Measurements from ENCODE around the gene NPIPB8. TPM values are rescaled to one million over a fixed set of nuclear protein-coding genes. Genes with fewer than 3 reads are reported as not detected.
A peak's percentile ranks its signal among the peaks of the same experiment; 100 is the strongest.

The NPIPB8 gene
- total and polyA plus RNA-seq, 2 of the 13 experiments (the other 11 are each of a cell fraction or from before 2014, with no cell fraction given) = 0.49 to 2.3 TPM

- TF ChIP-seq ZNF512 (CRISPR knock-in tag; IDR thresholded peaks at IDR 0.05) = 0 out of 2 replicates have a peak, but pooled peaks have one; percentile 23
- peak; percentile 93 for TF ChIP-seq ZNF792 (CRISPR knock-in tag; IDR thresholded peaks at IDR 0.05)
- TF ChIP-seq ZBTB7B (CRISPR knock-in tag; IDR thresholded peaks at IDR 0.05) = peak; percentile 36; the same call in 1 of the 2 replicates
- TF ChIP-seq ZNF556 (CRISPR knock-in tag; IDR thresholded peaks at IDR 0.05; ENCODE audit: borderline replicate concordance) = peak; percentile 18; the same call in 1 of the 2 replicates
- TF ChIP-seq ZBTB25 (CRISPR knock-in tag; IDR thresholded peaks at IDR 0.05) = 0 out of 2 replicates have a peak, but pooled peaks have one; percentile 35
- 0 out of 2 replicates have a peak, but pooled peaks have one; percentile 15 for TF ChIP-seq ZNF350 (CRISPR knock-in tag; IDR thresholded peaks at IDR 0.05; ENCODE audit: borderline replicate concordance, low read depth)
- TF ChIP-seq TOE1 (CRISPR knock-in tag; IDR thresholded peaks at IDR 0.05) = no peak
- no peak for TF ChIP-seq ZNF577 (CRISPR knock-in tag; IDR thresholded peaks at IDR 0.05; ENCODE audit: borderline replicate concordance, low read depth)
- no peak for TF ChIP-seq TEF (CRISPR knock-in tag; IDR thresholded peaks at IDR 0.05)
- 0 out of 4 replicates have a peak, but pooled peaks of 1 of the 2 experiments have one; percentile 5 for TF ChIP-seq MAFK (conservative IDR thresholded peaks at IDR 0.05 in 1 of 2, IDR thresholded peaks at IDR 0.05 in 1 of 2; ENCODE audit: low read length in 2 of 2)
- TF ChIP-seq ZNF180 (CRISPR knock-in tag; IDR thresholded peaks at IDR 0.05; ENCODE audit: borderline replicate concordance, low read depth) = no peak
- TF ChIP-seq MXD1 (CRISPR knock-in tag; IDR thresholded peaks at IDR 0.05) = 0 out of 2 replicates have a peak, but pooled peaks have one; percentile 36
- no peak for TF ChIP-seq PREB (CRISPR knock-in tag; IDR thresholded peaks at IDR 0.05)
- peak; percentile 61; the same call in 1 of the 2 replicates for TF ChIP-seq RBFOX2 (IDR thresholded peaks at IDR 0.05; ENCODE audit: low read depth, low read length)
- no peak for TF ChIP-seq HMGA1 (CRISPR knock-in tag; conservative IDR thresholded peaks at IDR 0.05)
- peak; percentile 84; the same call in 1 of the 2 replicates for TF ChIP-seq ZNF431 (CRISPR knock-in tag; IDR thresholded peaks at IDR 0.05; ENCODE audit: borderline replicate concordance, low read depth)
- TF ChIP-seq HIVEP1 (CRISPR knock-in tag; IDR thresholded peaks at IDR 0.05) = no peak
- TF ChIP-seq REXO4 (CRISPR knock-in tag; IDR thresholded peaks at IDR 0.05; ENCODE audit: borderline replicate concordance) = no peak
Measured at GRCh38 chr16:28609631-28610594, 28.0 kb upstream of the NPIPB8 start, which contains the start of gene SULT1A1 (continued).

Measured in HepG2 (cell line).